NAMALWA (cell line): Measurements from ENCODE around the gene RCSD1.
"Not testable (repeated sequence)": the region's sequence is repeated elsewhere in the genome, so short reads cannot be mapped to it uniquely, and the experiment has no call there.

Source experiments
- DNase-seq: peaks from one replicate; pipeline ENCODE4 v3.0.0-alpha.2; 2015; ENCODE audit warnings: low spot score

The RCSD1 gene, protein sequence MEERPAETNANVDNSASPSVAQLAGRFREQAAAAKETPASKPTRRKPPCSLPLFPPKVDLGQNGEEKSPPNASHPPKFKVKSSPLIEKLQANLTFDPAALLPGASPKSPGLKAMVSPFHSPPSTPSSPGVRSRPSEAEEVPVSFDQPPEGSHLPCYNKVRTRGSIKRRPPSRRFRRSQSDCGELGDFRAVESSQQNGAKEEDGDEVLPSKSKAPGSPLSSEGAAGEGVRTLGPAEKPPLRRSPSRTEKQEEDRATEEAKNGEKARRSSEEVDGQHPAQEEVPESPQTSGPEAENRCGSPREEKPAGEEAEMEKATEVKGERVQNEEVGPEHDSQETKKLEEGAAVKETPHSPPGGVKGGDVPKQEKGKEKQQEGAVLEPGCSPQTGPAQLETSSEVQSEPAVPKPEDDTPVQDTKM

DNA sequence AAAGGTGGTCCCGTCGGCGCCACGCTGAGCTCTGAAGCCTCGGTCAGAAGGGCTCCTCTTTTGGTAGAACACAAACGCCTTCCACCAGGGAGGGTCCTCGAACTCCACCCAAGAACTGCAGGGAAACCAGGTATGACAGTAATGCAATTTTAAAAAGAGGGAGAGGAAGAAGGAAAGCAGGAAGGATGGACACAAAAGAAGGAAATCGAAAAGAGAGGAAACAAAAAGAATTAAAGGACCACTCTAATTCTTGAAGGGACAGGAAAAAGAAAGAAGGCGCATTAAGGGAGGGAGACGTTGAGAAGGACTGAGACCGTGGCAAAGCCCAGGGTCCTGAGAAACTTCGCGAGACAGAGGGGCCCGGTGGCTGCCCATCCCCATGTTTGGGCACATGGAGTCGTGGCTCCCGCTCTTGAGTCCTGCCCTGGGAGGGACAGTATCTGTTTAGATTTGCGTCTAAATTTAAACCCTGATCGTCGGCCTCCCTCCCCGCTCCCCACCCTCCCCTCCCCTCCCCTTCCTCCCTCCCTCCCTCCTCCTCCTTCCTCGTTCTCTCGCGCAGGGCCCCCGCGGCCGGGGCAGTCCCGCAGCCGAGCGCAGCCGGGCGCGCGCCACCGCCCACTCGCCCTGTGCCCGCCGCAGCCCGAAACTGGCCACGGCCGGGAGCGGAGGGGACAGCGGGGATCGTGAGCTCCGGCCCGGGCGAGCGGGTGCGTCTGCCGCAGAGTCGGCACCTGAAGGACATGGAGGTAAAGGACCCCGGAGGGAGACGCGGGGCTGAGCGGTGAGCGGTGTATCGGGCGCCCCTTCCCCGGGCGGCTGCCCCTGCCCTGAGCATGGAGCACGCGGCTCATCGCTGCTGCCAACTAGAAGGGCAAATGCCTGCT is at the start of gene RCSD1:
Gene RCSD1 (plus strand): TSS at position 552 of the 887 bp plus-strand sequence. CDS start 192 bp downstream, at position 744.
- peak; percentile 71 for DNase-seq

DNA sequence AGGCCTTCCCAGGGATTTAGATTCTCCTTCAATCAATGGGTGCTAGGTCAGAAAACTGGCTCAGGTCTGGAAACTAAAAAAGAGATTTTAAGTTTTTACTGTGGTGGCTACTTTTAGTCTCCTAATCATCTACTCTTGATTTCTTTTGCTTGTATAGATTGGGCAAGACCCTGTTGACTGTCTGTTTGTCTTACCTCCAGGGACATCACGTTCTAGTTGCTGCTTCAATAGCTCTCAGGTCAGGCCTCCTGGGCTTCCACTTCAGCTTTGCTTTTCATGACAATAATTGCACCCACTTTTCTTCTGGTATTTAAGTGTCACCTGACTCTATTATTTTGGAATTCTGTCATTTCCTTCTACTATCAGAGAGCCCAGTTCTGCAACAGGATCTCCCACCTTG is 48.0 kb upstream of the RCSD1 start:
- DNase-seq, result no peak

DNA sequence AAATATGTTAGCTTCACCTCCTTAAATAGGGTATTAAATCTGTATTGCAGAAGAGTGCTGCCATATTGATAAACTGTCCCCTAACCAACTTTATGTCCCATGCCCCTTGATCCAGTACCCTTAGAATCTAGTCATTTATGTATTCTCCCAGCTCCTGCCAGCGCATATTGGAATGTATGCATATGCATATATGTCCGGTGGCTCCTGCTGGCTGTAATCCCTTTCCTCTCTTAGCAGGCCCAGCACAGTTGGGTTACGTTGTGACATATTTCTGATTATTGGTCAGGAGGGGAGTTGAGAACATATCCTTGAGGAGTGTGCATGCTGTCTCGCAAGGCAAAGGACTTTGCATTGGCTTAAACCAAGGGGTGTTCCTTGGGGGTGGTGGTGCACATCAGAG is 47.3 kb upstream of the RCSD1 start:
- DNase-seq, result no peak

DNA sequence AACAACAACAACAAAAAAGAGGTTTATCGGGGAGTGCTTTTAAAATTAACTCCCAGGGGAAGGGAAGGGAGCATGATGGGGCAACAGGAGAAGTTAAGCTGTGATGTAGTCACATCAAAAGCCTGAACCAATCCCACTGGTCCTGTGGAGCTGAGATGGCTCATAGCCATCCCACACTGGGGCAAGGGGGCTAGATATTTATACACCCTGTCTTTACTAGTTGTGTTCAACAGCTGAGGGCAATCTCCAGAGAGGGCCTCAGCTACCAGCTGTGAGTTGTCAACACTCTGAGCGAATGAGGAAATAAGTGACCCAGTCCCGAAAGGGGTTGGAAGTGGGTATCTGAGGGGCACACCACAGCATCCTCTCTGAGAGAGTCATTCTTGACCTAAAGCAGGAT is 45.5 kb upstream of the RCSD1 start:
- no peak for DNase-seq

DNA sequence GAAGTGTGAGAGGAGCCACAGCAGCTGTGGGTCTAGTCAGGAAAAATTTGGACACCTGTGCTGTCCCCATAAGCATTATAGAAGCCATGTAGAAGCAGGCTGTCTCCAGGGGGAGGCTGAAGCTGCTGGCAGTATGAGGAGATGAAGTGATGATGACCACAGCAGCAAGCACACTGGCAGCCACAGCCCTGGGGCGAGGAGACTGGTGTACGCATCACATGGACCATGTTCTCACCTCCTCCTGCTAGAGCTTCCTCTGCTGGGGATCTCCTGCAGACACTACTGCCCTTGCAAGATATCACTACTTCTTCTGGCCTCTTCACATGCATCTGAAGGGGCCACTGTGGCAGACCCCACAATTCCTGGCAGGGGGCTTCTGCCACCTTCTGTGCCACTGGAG is 42.7 kb upstream of the RCSD1 start:
- no peak for DNase-seq

DNA sequence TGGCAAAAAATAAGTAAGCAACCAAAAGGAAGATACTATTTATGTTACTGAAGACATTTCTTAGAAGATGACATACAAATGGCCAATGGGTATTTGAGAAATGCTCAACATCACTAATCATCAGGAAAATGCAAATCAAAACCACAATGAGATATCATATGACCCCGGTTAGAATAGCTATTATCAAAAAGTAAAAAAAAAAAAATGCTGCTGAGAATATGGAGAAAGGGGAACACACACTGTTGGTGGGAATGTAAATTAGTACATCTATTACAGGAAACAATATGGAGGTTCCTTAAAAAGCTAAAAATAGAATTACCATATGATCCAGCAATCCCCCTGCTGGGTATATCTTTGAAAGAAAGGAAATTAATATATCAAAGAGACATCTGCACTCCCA is 42.2 kb upstream of the RCSD1 start:
- no peak for DNase-seq

DNA sequence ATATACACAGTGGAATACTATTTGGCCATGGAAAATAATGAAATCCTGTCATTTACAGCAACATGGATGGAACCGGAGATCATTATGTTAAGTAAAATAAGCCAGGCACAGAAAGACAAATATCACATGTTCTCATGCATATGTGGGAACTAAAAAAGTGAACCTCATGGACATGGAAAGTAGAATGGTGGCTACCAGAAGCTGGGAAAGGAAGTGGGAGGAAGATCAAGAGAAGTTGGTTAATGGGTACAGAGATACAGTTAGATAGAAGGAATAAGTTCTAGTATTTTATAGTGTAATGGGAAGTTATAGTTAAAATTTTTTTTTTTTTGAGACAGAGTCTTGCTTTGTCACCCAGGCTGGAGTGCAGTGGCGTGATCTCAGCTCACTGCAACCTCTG is 41.7 kb upstream of the RCSD1 start:
- no peak for DNase-seq

DNA sequence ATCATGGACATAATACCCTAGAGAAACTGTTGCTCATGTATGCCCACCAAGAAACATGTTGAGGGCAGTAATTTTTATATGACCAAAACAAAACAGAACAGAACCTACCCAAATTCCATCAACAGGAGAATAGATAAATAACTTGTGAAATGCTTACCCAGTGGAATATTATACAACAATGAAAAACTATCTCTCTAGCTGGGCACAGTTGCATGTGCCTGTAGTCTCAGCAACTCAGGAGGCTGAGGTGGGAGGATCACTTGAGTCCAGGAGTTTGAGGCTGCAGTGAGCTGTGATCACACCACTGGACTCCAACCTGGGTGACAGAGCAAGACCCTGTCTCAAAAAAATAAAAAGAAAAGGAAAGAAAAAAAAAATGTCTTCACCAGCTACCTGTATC is 37.6 kb upstream of the RCSD1 start:
- no peak for DNase-seq

DNA sequence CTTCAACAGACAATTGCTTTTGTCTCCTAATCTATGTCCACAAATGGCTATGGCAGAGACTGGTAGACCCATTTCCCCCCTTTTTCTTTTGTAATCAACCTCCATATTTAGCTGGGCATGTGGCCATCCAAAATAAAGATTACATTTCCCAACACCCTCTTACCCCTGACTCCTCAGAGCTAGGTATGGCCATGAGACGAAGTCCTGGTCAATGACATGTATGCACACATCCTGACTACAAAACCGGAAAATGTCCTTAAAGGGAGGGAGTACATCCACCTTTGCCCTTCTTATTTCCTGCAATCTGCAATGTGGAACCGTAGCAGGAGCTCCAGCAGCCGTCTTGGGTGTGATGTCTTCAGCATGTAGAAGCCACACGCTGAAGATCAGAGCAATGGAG is 36.2 kb upstream of the RCSD1 start:
- DNase-seq, result no peak

DNA sequence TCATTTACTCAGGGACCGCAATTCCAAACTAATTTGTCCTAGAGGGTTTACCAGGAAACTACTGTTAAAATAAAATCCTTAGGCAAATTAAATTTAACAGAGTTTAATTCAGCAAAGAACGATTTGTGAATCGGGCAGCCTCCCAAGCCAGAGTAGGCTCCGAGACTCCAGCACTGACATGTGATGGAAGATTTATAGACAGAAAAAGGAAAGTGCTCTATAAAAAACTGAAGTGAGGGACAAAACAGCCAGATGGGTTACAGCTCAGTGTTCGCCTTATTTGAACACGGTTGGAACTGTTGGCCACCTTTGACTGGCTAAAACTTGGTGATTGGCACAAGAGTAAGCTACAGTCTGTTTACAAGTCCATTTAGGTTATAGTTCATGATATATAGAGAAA is 35.2 kb upstream of the RCSD1 start:
- no peak for DNase-seq

DNA sequence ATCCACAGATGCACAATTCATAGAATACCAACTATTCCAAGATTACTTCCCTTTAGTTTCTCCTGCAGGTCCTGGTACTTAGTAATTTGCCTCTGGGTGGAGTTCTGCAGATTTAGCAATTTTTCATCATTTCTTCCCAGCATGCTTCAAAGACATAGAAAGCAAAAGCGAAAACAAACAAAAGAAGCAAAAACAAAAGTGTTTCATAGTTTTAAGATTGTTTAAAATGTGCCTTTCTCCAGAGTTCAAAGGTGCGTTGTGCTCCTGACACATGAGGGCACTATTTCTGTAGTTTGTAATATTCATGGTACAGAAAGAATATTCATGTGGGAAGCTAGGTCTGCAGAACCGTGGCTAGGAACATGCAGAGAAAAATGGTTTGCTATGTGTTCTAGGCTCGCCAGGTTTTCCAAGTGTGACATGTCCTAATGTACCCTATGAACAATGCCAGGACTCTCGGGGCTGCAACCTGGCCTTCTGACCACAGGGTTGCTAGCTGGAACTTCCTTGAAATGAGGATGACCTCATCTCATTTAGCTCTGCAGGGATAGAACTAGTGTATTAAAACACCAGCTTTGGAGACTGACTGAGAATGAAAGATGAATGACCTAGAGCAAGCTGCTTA is 30.0 kb upstream of the RCSD1 start:
- DNase-seq, result peak; percentile 90

DNA sequence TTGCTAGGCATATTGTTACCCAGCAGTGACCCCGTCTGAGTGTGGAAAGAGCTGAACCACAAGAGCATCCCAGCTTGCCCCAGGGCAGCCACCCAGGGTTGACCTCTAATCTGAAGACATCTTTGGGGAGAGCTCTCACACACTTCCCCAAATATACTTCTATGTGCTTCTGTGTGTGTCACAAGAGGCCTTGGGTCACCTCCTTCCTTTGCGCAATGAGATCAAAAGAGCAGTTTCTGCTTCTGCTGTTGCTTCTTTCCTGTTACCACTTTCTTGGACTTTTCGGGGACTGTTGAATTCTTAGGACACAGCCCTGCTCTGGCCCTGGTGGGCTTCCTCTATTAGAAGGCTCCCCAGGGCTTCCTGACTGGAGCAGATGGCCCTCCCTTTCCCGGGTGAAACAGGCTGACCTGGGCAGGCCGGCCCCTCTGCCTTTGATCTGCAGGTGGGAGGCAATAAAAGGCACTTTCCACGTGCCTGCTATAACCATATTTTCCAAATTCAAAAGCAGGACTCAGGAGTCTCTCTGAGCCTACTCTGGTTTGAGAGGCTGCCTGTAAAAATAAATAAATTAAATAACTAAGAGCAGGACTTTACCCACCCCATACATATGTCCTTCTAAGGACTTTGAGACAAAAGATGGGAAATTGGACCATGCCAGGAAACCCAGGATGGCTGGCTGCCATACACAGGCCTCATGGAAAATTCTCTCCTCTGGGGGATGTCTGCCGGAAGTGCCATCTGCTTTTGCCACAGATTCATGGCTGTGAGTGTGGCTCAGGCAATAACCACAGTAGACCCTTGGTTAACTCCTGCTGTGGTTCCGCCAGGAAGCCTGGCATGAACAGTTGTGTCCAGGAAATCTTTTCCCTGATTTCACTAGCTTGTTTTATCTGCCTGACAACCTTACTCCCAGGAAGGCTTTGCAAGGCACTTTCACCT is 28.3 kb upstream of the RCSD1 start:
- peak; percentile 74 for DNase-seq

DNA sequence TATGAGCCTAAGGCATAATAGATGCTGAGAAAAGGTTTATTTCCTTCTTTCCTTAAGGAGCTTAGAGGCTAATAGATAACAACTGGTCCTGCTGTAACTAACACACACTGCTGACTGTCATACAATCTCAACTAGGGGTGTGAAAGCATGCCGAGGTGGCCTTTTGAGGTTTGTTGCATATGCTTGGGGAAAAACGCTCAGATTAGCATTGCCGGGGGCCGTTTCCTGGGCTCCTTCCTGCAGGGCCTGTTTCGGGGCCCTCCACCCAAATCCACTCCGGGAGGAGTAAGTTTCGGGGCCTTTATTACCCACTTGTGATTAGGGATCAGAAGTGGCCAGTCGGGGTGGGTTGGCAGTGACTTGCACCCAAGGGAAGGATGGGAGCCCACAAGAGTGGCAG is 27.2 kb upstream of the RCSD1 start:
- DNase-seq, result no peak

DNA sequence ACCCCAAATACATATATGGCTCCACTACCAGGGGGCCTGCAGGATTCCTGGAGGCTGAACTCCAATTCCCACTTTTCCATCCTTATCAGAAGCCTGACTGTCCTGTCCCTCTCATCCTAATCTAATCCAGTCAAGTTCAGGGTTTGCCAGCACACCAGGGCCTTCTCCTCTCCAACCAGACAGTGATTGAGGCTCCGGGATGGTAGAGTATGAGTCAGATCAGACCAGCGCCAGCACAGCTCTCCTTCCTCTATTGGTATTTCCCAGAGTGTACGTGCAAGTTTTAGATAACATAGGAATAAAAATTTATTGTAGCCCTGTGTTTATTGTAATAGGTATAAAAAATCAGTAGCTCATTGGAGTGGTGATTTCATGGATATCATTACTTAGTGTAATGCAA is 24.5 kb upstream of the RCSD1 start:
- no peak for DNase-seq

DNA sequence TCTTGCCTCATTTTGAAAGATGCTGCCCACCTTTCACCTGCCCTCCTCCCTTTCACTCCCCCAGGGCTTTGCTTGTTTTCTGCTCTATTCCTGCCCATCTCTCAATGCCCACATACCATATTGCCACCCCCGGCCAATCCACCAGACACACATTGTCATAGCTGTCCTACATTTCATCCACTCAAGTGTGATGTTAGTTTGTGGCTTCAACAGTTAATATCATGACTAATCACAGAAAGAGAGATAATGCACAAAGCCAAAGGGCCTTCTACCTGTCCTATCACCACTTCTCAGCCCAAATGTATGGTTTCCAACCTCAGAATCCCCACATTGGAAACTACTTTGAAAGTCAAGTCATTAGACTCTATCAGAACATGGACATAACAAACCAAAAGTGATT is 18.0 kb upstream of the RCSD1 start:
- DNase-seq, result no peak

DNA sequence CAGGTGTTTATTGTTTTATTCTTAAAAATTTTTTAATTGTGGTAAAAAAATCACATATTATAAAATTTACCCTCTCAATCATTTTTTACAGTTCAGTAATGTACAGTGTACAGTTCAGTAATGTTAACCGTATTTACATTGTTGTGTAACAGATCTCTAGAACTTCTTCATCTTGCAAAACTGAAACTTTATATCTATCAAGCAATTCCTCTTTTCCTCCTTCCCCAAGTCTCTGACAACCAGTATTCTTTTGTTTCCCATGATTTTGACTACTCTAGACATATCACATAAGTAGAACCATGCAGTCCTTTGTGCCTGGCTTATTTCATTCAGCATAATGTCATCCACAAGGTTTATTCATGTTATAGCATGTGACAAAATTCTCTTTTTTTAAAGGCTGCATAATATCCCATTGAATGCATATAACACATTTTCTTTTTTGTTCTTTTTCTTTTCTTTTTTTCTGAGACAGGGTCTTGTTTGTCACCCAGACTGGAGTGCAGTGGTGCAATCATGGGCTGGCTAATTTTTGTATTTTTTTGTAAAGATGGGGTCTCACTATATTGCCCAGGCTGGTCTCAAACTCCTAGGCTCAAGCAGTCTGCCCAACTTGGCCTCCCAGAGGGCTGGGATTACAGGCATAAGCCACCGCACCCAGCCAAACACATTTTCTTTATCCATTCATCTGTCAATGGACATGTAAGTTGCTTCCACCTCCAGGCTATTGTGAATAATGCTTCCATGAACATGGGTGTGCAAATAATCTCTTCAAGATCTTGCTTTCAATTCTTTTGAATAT is 17.2 kb upstream of the RCSD1 start:
- no peak for DNase-seq

DNA sequence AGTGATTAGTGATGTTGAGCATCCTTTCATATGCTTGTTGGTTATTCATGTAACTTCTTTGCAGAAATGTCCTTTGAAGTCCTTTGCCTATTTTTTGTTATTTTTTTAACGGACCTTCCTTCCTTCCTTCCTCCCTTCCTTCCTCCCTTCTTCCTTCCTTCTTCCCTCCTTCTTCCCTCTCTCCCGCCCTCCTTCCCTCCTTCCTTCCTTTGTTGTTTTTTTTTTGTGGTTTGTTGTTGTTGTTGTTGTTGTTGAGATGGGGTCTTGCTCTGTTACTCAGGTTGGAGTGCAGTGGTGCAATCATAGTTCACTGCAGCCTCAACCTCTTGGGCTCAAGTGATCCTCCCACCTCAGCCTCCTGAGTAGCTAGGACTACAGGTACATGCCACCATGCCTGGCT is 16.0 kb upstream of the RCSD1 start:
- DNase-seq, result not testable (repeated sequence)

DNA sequence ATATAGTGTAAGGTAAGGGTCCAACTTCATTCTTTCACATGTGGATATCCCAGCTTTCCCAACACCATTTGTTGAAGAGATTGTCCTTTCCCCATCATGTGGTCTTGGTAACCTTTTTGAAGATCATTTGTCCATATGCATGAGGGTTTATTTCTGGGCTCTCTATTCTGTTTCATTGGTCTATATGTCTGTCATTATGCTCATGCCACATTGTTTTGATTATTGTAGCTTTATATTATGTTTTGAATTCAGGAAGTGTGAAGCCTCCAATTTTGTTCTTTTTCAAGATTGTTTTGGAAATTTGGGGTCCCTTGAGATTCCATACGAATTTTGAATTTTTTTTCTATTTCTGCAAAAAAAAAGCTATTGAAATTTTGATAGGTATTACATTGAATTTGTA is 15.2 kb upstream of the RCSD1 start:
- no peak for DNase-seq

DNA sequence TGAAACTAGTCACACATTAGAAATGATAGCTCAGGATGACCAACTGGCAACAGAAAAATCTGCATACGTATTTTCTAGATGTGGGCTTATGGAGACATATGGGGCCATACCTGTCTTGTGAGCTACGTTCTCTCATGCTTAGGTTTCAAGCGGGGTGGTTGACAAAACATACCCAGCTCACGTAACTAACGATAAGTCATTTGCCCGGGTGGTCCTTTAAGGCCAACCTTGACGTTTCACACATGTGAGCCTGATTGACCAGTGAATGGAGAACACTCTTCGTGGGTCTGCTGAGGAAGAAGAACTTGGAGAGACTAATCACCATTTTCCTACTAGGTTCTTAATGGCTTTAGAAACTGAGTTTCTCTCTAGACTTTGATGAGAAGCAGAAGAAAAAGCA is 13.5 kb upstream of the RCSD1 start:
- peak; percentile 64 for DNase-seq
